ENCODE results near the gene SLC44A2.

DNA sequence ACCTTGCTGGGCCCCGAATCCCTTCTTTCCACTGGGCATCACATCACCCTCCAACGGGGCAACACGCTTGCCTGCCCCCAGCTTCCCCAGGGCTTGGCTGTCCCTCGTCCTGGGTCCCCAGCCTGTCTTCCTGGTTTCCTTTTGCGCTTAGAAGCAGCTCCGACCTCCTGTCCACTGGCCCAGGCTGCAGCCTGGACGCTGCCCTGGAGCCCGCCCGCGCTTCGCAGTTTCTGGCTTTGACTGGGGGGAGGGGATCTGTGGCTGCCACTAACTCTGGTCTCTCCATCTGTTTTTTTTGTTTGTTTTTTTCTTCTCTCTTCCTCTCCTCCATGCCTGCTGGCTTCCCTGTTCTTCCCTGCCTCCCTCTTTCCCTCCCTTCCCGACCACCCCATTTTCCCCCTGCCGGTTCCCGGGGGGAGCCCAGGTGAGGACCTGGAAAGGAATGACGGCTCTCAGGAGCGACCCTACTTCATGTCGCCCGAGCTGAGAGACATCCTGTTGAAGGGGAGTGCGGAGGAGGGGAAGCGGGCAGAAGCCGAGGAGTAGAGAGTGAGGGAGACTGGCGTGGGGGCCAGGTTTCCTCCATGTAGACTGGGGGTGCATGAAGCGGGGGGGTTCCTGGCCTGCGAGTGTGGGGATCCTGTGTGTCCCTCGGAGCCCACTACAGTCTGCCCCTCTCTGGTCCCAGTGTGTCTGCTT is 17.3 kb downstream of the SLC44A2 start:
- TF ChIP-seq, protein P1, sequence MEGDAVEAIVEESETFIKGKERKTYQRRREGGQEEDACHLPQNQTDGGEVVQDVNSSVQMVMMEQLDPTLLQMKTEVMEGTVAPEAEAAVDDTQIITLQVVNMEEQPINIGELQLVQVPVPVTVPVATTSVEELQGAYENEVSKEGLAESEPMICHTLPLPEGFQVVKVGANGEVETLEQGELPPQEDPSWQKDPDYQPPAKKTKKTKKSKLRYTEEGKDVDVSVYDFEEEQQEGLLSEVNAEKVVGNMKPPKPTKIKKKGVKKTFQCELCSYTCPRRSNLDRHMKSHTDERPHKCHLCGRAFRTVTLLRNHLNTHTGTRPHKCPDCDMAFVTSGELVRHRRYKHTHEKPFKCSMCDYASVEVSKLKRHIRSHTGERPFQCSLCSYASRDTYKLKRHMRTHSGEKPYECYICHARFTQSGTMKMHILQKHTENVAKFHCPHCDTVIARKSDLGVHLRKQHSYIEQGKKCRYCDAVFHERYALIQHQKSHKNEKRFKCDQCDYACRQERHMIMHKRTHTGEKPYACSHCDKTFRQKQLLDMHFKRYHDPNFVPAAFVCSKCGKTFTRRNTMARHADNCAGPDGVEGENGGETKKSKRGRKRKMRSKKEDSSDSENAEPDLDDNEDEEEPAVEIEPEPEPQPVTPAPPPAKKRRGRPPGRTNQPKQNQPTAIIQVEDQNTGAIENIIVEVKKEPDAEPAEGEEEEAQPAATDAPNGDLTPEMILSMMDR (IDR thresholded peaks at IDR 0.05) = no peak
- no peak for TF ChIP-seq POLR2A (IDR thresholded peaks at IDR 0.05)
